ENCODE measurements around the gene TBC1D16.

Gene TBC1D16

DNA sequence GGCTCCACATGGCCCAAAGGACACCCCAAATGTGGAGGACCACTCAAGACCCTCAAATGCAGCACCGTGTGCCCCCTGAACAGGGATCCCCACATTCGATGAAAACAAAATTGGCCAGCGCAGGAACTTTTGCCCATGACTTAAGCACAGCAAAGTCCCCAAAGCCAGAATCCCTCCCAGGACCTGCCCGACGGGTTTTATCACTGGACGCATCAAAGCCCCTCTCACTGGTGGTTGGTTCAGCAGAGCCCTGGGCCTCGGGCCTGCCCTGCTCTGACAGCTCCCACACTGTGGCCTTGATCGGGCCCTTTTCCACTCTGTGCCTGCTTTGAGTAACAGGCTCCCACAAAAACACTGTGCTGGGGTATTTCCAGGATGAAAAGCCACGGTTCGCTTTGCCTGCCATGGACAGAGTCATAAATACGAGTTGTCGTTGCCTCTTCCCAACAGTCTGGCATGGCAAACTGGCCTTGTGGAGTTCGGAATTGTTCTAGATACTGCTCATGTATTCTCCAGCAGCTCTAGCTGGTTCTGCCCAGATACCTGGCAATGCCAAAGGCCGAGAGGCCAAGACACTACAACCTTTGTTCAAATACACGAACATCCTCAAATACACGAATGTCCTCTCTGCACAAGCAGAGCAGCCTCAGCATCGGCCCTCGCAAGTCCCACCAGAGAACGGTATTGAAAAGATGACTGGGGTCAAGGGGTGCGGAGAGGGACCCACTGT is 46.4 kb downstream of the TBC1D16 start:
- TF ChIP-seq TAF1 (IDR thresholded peaks at IDR 0.05; ENCODE audit: borderline replicate concordance, low read depth, low read length) (no peak), POLR2A (IDR thresholded peaks at IDR 0.05; ENCODE audit: low read depth, low read length) (no peak), POLR2AphosphoS5 (IDR thresholded peaks at IDR 0.05; ENCODE audit: low read depth, low read length) (no peak)
- no peak for FAIRE-seq
- DNase-seq (ENCODE audit: insufficient read length) = no peak

DNA sequence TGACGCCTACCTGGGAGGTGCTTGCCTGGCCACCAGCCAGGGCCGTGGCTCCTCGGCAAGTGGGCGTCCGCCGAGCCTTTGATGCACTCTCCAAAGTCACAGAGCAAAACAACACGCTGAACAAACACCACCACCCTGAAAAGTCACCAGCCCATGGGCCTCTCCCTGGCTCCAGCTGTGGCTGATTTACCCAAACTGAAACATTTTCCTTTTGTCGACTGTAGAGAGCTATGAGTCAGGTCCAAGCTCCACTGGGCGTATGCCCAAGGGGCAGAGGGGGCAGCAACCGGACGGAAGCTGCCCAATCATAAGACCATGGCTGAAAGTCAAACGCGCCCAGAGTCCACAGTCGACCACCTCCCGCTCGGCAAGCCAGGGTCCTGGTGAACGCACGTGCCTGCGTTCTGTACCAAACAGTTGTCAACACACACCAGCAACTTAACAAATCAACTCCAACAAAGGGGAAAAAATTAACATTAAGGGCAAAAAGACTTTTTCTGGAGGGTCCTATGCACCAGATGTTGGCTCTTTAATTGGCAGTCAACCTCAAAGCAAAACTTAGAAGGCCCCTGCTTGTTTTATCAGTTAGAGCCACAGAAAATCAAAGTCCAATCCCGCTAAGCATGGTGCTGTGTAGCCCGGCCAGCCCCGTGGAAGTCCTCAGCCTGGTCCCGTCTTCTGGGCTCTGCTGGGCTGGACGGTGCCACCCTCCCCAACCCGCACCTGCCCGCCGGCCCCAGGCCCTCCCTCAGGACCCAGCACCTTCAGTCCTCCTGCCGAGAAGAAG is 47.3 kb downstream of the TBC1D16 start:
- no peak for FAIRE-seq
- TF ChIP-seq POLR2AphosphoS5 (IDR thresholded peaks at IDR 0.05; ENCODE audit: low read depth, low read length) (no peak), POLR2A (IDR thresholded peaks at IDR 0.05; ENCODE audit: low read depth, low read length) (no peak), TAF1 (IDR thresholded peaks at IDR 0.05; ENCODE audit: borderline replicate concordance, low read depth, low read length) (no peak)
- no peak for DNase-seq (ENCODE audit: insufficient read length)

DNA sequence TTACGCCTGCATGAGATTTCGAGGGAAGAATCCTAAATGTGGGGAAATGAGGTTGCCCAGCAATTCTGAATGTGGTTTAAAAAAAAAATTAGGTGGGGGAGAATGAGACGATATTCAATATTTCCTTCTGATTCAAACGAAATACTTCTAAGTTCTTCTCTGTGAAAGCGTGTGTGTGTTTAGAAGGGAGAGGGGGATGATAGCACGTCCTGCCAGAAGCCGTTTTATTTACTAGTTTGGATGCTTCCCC is 47.8 kb downstream of the TBC1D16 start:
- FAIRE-seq (no peak), DNase-seq (ENCODE audit: insufficient read length) (no peak)
- TF ChIP-seq TAF1 (IDR thresholded peaks at IDR 0.05; ENCODE audit: borderline replicate concordance, low read depth, low read length) = no peak
- no peak for TF ChIP-seq POLR2A (IDR thresholded peaks at IDR 0.05; ENCODE audit: low read depth, low read length)
- no peak for TF ChIP-seq POLR2AphosphoS5 (IDR thresholded peaks at IDR 0.05; ENCODE audit: low read depth, low read length)

DNA sequence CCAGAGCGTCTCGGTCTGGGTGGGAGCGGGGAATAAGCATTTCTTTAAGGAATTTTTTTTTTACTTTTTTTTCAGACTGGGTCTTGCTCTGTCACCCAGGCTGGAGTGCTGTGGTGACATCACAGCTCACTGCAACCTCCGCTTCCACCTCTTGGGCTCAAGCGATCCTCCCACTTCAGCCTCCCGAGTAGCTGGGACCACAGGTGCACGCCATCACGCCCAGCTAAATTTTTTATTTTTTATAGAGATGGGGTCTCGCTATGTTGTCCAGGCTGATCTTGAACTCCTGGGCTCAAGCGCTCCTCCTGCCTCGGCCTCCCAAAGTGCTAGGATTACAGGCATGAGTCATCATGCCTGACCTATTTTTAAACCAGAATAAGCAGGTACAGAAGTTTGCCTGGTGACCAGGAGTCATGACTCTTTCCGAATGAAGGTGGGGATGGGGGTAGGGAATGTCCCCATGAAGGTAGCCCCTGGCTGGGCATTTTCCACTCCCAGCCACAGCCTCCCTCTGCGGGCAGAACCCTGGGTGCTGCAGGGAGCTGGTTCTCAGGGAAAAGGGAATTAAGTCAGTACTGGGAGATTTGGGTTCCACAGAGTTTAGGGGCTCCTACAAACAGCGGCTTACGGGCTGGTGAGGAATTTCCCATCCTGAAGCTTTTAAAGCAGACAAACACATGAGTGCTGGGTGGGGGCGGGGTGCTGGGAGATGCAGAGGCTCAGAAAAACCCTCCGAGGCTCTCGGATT is 48.3 kb downstream of the TBC1D16 start:
- DNase-seq (ENCODE audit: insufficient read length) = no peak
- no peak for FAIRE-seq
- TF ChIP-seq POLR2AphosphoS5 (IDR thresholded peaks at IDR 0.05; ENCODE audit: low read depth, low read length) = no peak
- TF ChIP-seq POLR2A (IDR thresholded peaks at IDR 0.05; ENCODE audit: low read depth, low read length) = no peak
- TF ChIP-seq TAF1 (IDR thresholded peaks at IDR 0.05; ENCODE audit: borderline replicate concordance, low read depth, low read length) = no peak

DNA sequence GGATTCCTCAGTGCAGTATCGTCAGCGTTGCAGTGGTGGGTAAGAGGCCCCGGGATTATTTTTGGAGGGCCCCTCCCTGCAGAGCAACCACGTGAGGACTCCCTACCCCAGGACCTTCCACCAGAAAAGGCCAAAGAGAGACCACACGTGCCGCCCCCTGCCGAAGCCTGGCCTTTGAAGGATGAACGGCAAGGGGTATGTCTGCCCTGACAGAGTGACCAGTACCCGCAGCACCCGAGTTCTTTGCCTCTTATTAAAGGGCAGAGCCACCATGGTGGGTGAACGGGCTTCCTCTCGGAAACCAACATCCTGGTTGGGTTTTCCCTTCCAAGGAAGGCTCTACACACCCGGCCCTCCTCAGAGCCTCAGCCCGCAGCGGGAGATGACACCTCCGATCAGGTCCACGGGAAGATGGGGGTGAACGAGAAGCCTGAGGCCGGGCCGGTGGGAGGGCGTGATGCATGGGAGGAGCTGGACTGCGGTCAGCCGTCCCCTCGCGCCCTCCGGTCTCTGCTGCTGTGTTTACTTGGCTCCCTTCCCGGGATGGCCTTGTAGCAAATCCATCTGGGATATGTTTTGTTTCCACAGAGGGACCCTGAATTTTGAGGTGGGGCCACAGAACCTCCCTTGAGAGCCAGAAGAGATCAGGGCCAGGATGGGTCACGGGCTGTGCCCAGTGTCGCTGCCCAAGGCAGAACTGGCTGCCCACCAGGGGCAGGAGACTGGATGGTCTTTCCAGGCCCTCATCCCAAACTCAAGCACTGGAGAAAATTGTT is 49.1 kb downstream of the TBC1D16 start:
- TF ChIP-seq POLR2AphosphoS5 (IDR thresholded peaks at IDR 0.05; ENCODE audit: low read depth, low read length) (no peak), TAF1 (IDR thresholded peaks at IDR 0.05; ENCODE audit: borderline replicate concordance, low read depth, low read length) (no peak), POLR2A (IDR thresholded peaks at IDR 0.05; ENCODE audit: low read depth, low read length) (no peak)
- DNase-seq (ENCODE audit: insufficient read length) (no peak), FAIRE-seq (no peak)

DNA sequence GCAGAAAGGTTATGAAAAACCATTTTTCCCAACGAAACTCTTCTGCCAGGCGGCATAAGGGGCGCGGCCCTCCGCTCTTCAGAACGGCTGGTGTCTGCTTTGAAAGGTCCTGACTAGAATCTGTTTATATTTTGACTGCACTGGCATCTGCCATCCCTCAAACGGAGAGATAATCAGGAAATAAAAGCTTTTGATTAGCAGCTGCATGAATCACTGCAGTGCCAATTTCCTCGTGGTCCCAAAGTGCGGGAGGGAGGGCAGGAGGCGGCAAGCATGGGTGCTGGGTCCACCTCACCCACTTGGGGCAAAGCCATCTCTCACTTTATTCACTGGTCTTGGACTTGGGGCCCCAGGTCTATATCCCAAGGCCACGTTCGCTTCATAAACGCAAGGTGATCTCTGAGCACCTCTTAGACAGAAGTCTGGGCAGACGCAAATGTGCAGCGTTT is 49.7 kb downstream of the TBC1D16 start:
- no peak for DNase-seq (ENCODE audit: insufficient read length)
- no peak for FAIRE-seq
- TF ChIP-seq TAF1 (IDR thresholded peaks at IDR 0.05; ENCODE audit: borderline replicate concordance, low read depth, low read length) (no peak), POLR2AphosphoS5 (IDR thresholded peaks at IDR 0.05; ENCODE audit: low read depth, low read length) (no peak), POLR2A (IDR thresholded peaks at IDR 0.05; ENCODE audit: low read depth, low read length) (no peak)

DNA sequence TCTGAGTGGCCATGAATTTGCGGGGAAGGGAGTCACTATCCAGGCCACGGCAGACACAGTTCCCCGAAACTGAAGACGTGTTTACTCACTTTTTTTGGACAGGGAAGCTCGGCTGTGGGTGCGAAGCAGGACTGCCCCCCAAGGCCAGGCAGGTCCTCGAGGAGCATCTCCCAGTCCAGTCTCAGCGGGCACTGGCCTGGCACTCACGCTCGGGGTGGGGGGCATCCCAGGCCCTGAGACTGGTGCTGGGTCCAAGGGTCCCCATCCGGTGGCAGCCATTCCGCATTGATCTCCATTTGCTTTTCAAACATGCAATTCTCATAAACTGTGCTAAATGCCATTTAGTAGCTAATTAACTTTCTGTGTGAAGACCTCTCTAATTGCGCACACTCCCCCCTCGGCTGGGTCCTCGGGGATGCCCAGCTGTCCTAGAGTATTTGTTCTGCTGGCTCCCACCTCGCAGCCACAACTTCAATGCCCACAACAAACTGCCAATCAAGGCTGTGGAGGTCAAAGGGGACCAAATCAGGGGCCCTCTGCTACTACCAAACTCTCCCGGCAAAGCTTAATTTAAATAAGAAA is 50.2 kb downstream of the TBC1D16 start:
- no peak for DNase-seq (ENCODE audit: insufficient read length)
- no peak for TF ChIP-seq POLR2A (IDR thresholded peaks at IDR 0.05; ENCODE audit: low read depth, low read length)
- no peak for TF ChIP-seq TAF1 (IDR thresholded peaks at IDR 0.05; ENCODE audit: borderline replicate concordance, low read depth, low read length)
- no peak for TF ChIP-seq POLR2AphosphoS5 (IDR thresholded peaks at IDR 0.05; ENCODE audit: low read depth, low read length)
- FAIRE-seq = no peak

DNA sequence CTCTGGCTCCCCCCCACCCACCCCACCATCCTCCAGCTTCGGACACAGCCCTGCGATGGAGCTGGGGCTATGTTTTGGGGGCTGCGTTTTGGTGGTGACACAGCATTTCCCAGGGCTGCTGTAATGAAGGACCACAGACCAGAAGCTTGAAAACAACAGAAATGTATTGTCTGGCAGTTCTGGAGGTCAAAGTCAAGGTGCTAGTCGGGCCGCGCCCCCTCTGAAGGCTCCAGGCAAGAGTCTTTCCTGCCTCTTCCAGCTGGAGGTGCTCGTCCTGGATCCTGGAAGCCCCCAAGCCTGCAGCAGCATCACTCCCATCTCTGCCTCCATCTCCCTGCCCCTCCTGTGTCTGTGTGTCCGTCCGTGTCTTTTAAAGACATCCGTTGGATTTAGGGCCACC is 50.8 kb downstream of the TBC1D16 start:
- no peak for DNase-seq (ENCODE audit: insufficient read length)
- FAIRE-seq = no peak

DNA sequence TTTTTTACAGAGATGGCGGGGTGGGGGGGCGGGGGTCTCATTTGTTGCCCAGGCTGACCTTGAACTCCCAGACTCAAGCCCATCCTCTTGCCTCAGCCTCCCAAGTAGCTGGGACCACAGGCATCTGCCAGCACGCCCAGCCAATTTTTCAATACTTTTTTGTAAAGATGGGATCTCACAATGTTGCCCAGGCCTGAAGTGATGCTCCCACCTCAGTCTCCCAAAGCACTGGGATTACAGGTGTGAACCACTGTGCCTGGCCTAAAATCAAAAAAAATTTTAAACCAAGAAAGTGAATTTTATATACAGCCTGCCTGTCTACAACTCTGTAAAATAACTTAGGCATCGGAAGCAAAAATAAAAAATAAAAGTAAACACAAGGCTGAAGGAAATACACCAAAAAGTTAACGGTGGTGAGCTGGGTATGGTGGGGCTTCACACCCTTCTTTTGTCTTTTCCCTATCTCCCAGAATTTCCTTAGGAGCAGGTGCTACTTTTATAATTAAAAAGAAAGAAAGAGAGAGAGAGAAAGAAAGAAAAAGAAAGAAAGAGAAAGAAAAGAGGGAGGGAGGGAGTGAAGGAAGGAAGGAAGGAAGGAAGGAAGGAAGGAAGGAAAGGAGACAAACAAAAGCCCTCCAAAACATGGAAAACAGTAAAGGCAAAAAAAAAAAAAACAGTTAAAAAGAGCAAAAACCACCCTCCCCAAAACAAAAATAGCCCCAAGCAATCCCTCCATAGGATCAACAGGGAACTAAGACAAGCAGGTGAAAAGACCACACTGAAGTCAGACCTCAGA is 51.4 kb downstream of the TBC1D16 start:
- DNase-seq (ENCODE audit: insufficient read length) (no peak), FAIRE-seq (no peak)
- TF ChIP-seq TAF1 (IDR thresholded peaks at IDR 0.05; ENCODE audit: borderline replicate concordance, low read depth, low read length) = no peak

More for the DNA sequence above, 50.8 kb downstream of the TBC1D16 start:
- TF ChIP-seq POLR2AphosphoS5 (IDR thresholded peaks at IDR 0.05; ENCODE audit: low read depth, low read length) (no peak), POLR2A (IDR thresholded peaks at IDR 0.05; ENCODE audit: low read depth, low read length) (no peak), TAF1 (IDR thresholded peaks at IDR 0.05; ENCODE audit: borderline replicate concordance, low read depth, low read length) (no peak)

DNA sequence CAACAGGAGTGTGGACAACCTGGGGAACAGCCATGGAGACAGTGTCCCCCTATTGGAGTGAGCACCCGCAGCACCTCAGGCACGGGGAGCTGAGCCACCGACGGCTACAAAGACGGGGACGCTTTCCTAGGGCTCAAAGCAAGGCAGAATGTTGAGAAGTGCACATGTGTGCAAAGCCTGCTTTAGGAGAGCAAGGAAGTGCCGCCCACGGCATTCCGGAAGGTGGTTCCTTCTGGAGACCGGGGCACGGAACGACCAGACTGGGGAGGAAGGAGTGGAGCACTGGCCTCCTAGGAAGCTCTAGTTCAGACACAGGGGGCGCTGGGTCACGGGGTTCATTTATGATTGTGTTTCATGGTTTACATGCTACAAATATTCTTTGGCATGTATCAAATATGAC is 52.2 kb downstream of the TBC1D16 start:
- DNase-seq (ENCODE audit: insufficient read length) (no peak), FAIRE-seq (no peak)
- TF ChIP-seq POLR2AphosphoS5 (IDR thresholded peaks at IDR 0.05; ENCODE audit: low read depth, low read length) (no peak), TAF1 (IDR thresholded peaks at IDR 0.05; ENCODE audit: borderline replicate concordance, low read depth, low read length) (no peak), POLR2A (IDR thresholded peaks at IDR 0.05; ENCODE audit: low read depth, low read length) (no peak)

Measured in GM12892 (cell line).